Measurements from ENCODE around the gene ZFP28.
A peak's percentile ranks its signal among the peaks of the same experiment; 100 is the strongest.

Gene ZFP28

DNA sequence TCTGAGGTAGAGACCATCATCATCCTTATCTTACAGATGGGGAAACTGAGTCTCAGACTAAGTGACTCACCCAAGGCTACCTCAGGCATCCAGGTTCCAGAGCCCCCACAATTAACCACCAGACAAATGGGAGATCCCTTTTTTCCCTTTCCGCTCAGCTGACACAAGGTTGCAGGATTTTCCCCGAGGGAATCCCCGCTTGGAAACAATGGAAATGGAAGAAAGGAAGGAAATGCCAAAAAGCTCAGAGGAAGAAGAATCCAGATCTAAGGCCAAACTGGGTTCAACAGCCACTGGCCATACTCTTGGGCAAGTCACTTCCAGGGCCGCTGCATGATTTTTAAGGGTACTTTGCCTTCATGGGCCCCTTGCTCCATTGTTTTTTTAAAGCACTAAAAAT is 57.9 kb downstream of the ZFP28 start:
- no peak for DNase-seq

DNA sequence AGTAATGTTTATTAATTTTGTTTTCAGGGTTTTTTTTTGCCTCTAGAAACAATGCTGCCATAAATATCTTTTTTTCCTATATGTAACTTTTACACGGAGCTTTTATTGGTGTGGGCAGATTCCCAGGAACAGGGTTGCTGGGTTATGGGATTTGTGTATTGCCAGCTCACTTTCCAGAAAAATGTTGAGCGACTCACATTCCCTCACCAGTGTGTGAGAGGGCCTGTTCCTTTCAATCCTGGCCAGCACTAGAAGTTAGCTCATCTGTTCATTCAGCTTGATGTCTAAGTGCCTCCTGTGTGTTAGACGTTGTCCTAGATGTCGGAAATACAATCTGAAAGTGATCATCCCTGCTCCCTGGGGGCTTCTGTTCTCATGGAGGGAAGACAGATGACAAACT is 58.9 kb downstream of the ZFP28 start:
- no peak for DNase-seq

DNA sequence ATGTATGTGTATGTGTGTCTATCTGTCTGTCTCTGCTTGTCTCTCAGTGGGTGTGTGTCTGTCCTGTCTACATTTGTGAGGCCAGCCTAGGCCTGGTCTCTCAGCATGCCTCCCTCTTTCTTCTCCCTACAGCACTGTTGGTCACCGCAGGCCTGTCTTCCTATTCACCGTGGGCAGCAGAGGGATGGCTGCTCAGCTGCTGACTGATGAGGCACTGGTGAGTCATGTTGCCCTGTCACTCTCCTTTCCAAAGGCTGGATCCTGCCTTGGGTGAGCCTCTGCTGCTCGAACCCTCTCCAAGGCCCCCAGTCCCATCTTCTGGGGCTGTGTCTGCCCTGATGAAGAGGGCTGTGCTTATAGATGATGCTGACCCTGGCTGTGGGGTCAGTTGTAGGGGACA is 62.6 kb downstream of the ZFP28 start:
- DNase-seq: peak; percentile 7

DNA sequence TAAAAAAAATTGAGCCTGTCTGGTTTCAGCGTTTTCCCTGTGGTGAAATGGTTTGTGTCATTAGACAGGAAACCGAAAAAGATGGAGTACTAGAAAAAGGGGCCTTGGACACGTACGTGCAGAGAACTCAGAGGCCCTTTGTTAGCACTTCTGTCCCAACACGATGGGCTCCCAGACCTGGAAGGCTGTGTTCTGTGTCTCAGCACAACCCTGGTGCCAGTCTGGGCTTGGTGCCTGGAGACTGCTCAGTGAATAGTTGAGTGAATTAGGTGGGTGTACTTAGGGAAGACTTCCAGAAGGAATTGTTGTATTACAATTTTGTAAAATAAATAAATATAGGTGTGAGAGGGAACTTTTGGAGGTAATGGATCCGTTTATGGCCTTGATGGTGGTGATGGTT is 65.1 kb downstream of the ZFP28 start:
- DNase-seq: no peak
